ENCODE data around the gene CTRB1. TPM values are rescaled to one million over a fixed set of nuclear protein-coding genes. Genes with fewer than 3 reads are reported as not detected.
"Not testable (repeated sequence)": the region's sequence is repeated elsewhere in the genome, so short reads cannot be mapped to it uniquely, and the experiment has no call there.

CTRB1 gene
- total RNA-seq, 1 experiment from 2014 or later = not detected

DNA sequence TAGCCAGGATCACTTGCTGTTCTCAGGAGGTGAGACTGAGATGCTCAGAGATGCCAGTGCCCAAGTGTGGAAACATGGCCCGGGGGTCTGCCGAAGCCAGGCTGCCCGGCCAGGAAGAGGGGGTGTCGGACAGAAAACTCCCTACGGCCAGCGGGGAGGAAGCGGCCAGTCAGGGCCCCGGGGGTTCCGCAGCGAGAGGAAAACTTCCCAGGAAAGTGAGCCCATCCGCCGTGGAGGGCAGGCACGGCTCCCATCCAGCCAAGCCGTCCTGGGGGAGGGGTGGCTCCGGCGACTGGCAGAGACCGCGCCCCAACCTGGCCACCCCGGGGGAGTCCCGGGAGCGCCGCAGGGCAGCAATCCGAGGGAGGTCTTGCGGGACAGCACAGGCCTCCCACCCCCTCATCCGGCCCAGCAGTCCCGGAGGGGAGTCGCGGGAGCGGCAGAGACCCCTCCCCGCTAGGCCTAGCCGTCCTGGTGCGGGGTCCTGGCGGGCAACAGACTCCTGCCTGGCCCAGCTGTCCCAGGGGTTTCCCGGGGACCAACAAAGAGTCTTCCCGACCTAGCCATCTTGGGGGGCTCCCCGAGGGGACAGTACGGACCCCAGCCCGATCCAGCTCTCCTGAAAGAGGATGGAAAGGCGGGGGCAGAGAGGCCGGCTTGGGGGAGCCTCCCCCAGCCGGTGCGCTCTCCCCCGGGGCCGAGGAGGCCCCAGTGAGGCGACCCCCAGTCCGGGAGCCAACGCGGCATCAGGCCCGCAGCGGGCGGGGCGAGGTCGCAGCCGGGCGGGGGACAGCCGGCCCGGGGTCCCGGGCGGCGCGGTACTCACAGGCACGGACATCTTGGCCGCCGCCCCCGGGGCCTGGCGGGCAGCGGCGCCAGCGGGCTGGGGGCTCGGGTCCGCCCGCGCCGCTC is 46.5 kb downstream of the CTRB1 start:
- DNase-seq (ENCODE audit: extremely low read depth, low read depth) = no peak

DNA sequence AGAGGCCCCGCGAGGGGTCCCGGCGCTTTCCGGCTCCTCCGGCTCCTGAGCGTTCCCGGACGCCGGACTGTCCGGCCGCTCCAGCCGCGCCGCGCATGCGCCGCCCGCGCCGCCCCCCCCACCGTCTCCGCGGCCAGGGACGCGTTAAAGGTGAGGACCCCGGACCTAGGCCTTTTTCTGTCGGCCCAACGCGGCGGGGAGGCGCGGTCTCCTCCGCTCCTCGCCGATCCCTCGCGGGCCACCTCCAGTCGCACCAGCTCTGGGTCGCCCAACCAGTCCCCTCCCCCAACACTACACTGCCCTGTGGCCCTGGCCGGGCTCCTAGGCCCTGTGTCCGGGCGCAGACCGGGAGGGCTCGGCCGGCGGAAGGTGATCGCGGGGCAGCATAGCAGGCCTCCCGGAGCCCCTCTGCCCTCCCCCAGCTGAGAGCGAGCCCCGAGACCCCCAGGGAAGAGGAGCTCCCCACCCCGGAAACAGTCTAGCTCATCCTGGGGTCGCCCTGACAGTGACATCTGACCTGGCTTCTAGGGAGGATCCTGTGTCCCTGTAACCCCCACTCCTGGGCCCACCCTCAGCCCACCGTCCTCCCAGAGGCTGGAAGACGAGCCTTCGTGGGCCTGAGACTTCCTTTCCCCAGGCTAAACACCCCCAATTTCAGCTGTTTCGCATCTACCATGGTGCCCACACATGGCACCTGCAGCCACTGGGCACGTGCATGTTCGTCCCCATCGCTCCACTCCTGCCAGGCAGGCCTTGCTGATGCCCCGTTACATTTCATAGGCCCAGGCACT is 47.3 kb downstream of the CTRB1 start:
- peak; percentile 58 for DNase-seq (ENCODE audit: extremely low read depth, low read depth)

DNA sequence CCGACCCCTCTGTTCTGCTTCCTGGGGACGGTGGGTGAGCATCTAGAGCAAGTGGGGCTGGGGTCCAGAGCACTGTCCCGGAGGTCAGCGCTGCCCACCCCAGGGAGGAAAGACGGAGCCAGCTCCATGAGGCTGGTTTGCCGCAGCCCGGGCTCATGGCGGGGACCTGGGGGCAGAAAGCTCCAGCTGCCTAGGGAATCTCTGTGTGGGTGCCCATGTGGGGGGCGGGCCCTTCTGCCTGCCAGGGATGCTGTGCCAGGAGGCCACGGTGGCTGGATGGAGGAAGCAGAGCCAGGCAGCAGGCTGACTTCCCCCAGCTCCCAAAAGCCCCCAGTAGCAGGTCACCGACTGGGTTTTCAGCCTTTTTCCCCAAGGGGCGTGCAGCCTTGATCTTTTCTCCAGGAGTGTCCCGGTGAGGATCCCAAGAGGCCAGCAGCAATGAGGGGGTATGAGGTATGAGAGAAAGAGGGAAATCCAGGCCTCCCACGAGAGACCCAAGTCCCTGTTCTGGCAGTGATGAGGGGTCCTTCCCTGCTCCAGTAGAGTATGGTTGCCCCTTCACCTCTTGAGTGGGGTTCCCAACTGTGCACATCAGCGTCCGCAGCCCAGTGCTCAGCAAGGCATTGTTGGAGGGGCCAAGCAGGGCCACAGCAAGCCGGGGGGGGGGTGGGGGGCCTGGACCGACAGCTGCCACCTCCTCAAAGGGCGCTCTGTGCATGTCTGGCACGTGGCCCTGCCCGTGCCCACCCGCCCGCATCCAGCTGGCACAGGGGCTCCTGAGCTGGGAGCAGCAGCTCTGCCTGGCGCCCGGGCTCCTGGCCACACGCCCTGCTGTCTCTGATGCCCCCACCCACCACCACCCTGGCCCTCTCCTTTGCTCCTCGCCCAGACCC is 48.2 kb downstream of the CTRB1 start:
- DNase-seq (ENCODE audit: extremely low read depth, low read depth) = no peak

DNA sequence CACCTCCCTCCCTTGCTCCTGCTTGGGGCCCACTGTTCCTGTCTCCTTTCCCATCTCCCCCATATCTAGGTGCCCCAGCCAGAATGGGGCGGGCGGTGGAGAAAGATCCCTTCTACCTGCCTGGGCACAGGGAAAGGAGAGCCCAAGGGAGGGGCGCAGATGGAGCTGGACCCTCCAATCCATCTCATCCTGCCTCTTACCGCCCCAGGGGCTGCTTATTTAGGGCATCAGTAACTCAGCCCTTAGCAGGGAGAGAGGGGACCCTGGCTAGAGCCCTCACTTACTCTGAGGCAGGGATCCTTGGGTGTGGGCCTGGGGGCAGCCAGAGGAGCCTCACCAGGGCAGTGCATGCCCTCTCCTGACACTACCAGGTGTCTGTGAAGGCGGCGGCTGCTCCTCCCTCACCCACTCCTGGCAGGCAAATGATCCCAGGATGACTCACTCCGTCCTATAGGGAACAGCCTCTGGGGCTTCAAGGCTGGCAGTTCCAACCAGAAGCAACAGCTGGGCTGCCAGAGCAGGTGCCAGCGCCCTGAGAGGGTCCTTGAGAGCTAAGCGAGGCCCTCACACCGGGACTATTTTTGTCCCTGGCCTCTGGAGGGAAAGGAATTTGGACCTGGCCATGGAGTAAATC is 49.0 kb downstream of the CTRB1 start:
- peak; percentile 47 for DNase-seq (ENCODE audit: extremely low read depth, low read depth)

DNA sequence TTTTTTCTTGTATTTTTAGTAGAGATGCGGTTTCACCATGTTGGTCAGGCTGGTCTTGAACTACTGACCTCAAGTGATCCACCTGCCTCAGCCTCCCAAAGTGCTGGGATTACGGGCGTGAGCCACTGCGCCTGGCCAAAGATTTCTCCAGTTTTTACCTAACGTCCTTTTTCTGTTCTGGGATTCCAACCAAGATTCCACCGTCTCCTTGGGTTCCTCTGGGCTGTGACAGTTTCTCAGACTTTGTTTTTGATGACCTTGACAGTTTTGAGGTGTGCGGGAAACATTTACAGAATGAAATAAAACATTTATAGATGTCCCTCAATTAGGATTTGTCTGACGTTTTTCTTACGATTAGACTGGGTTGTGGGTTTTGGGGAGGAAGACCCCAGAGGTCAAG is 50.6 kb downstream of the CTRB1 start:
- not testable (repeated sequence) for DNase-seq (ENCODE audit: extremely low read depth, low read depth)

DNA sequence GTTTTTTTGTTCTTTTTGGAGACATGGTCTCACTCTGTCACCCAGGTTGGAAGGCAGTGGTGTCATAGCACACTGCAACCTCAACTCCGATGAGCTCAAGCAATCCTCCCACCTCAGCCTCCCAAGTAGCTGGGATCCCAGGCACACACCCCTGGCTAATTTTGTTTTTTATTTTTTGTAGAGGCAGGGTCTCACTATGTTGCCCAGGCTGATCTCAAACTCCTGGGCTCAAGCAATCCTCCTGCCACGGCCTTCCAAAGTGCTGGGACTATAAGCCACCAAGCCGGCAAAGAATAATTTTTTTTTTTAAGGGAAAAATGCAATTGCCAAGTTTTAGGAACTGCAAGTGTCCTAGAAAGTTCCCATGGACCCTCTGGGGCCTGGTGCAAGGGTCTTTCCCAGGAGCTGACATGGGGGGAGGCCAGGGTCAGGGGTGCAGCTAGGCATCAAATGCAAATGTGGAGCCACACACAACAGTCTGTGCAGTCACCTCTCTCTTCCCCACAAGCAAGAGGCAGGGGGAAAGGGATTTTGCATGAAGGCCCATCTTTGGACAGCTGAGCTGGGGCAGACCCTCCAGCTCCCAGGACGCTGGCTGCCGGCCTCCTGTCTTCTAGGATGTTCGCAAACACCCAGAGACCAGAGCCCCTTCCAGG is 52.8 kb downstream of the CTRB1 start:
- DNase-seq (ENCODE audit: extremely low read depth, low read depth) = no peak

DNA sequence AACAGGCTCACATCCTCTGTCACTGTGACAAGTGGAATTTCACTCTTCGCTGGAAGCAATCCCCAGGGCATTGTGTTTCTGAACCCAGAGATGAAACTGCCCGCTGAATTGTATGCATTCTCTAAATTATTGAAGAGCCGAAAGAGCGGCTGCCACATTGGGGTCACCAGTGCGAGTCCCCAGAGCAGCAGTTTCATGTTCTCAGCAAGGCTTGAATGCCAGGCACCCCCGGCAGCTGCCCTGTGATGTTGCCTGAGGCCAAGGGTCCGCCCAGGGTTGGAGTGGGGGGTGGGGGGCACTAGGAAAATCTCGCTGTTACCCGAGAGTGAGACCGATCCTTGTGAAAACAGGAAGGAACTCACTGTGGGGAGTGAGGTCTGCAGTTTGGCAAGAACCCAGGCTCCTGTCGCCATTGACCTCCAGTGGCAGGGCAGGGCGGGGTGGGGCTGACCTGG is 53.3 kb downstream of the CTRB1 start:
- DNase-seq (ENCODE audit: extremely low read depth, low read depth) = no peak

DNA sequence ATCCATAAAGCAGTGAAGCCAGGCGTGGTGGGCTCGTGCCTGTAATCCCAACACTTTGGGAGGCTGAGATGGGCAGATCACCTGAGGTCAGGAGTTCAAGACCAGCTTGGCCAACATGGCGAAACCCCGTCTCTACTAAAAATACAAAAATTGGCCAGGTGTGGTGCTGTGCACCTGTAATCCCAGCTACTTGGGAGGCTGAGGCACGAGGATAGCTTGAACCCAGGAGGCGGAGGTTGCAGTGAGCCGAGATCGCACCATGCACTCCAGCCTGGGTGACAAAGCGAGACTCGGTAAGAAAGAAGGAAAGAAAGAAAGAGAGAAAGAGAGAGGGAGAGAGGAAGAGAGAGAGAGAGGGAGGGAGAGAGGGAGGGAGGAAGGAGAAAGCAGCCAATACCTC is 53.8 kb downstream of the CTRB1 start:
- not testable (repeated sequence) for DNase-seq (ENCODE audit: extremely low read depth, low read depth)

DNA sequence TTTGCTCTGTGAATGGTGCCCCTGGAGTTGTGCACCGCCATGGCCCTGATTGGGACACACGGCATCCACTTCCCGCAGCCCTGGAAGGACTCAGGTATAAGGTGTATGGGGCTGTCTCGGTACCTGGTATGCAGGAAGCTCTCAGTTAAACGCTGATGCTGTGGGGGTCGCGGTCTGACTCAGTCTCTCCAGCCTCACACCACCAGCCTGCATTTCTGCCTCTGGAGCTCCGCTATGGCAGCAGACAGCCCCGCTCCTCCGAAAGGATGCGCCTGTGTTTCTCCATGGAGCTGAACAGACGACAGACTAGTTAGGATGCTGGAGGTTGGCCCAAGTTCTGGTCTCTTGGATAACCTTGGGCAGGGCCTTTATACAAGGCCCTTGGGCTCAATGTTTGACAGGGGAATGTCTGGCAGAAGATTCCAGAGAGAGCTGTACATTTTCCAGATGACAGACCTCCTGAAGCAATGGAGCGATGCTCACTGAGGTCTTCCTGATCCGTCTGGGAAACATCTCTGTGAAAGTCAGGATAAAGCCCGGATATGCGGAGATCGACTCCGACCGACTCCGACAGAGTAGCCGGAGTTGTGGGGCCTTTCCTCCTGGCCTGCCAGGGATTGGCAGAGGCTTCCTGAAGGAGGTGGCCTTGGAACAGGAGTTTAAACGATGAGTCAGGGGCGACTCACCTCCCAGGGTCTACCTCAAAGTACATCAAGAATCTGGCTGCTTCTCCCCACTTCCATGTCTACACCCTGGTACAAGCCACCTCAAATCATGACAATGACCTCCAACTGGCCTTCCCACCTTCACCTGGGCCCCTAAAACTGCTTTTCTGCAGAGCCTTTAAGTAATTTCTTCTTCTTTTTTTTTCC is 54.5 kb downstream of the CTRB1 start:
- DNase-seq (ENCODE audit: extremely low read depth, low read depth) = no peak

Other genes starting within 250 kb of the CTRB1 start
- gene WDR59, start 233.9 kb upstream of the CTRB1 start, total RNA-seq (2014; rRNA removed; shearing (Covaris generic)) = 19.7 and 26.9 TPM in 2 replicates
- gene ZNRF1, start 220.0 kb upstream of the CTRB1 start, total RNA-seq (2014; rRNA removed; shearing (Covaris generic)) = 11.6 and 11.8 TPM in 2 replicates
- gene LDHD, start 102.2 kb upstream of the CTRB1 start, total RNA-seq (2014; rRNA removed; shearing (Covaris generic)) = 2.4 and 2.6 TPM in 2 replicates
- 17.4 and 18.5 TPM in 2 replicates for gene ZFP1, start 70.5 kb upstream of the CTRB1 start, total RNA-seq (2014; rRNA removed; shearing (Covaris generic))
- not detected in 2 replicates for gene CTRB2, start 11.8 kb upstream of the CTRB1 start, total RNA-seq (2014; rRNA removed; shearing (Covaris generic))
- 9.9 and 10.3 TPM in 2 replicates for gene BCAR1, start 32.6 kb downstream of the CTRB1 start, total RNA-seq (2014; rRNA removed; shearing (Covaris generic))
- 22.9 and 23.7 TPM in 2 replicates for gene CFDP1, start 214.5 kb downstream of the CTRB1 start, total RNA-seq (2014; rRNA removed; shearing (Covaris generic))
- gene TMEM170A, start 245.7 kb downstream of the CTRB1 start, total RNA-seq (2014; rRNA removed; shearing (Covaris generic)) = 27.5 and 29.4 TPM in 2 replicates